ENCODE measurements around the gene GPATCH1. TPM values are rescaled to one million over a fixed set of nuclear protein-coding genes. Genes with fewer than 3 reads are reported as not detected.
"Not testable (repeated sequence)": the region's sequence is repeated elsewhere in the genome, so short reads cannot be mapped to it uniquely, and the experiment has no call there.

The GPATCH1 gene
- total RNA-seq, 1 donor from 2014 or later = 4.4 TPM

- intact Hi-C loops (cut with DNase I) = no loop called here
- no peaks in the 10 kb centered on the region for H3K36me3 ChIP-seq
- H3K27ac ChIP-seq = no peak overlapping the region
- H3K4me1 ChIP-seq = no peaks in the 10 kb centered on the region
- no peaks in the 10 kb centered on the region for H3K27me3 ChIP-seq
- no peak overlapping the region for H3K4me3 ChIP-seq
- DNase-seq (ENCODE audit: low spot score in 2 of 2) = no peak
- TF ChIP-seq CTCF (IDR thresholded peaks at IDR 0.05) = no peak
- no peaks in the 10 kb centered on the region for H3K9me3 ChIP-seq
Measured at GRCh38 chr19:33159149-33159548, 78.2 kb downstream of the GPATCH1 start.

GRCh38 chr19:33159893-33160292 is 78.9 kb downstream of the GPATCH1 start:
- no peak for TF ChIP-seq CTCF (IDR thresholded peaks at IDR 0.05)
- intact Hi-C loops (cut with DNase I) = no loop called here
- Histone ChIP-seq H3K4me1 (no peaks in the 10 kb centered on the region), H3K27ac (no peak overlapping the region), H3K9me3 (no peaks in the 10 kb centered on the region), H3K4me3 (no peak overlapping the region), H3K27me3 (no peaks in the 10 kb centered on the region), H3K36me3 (no peaks in the 10 kb centered on the region)
- no peak for DNase-seq (ENCODE audit: low spot score in 2 of 2)

- Histone ChIP-seq H3K4me1 (no peaks in the 10 kb centered on the region), H3K27me3 (no peaks in the 10 kb centered on the region), H3K4me3 (no peak overlapping the region), H3K9me3 (no peaks in the 10 kb centered on the region), H3K36me3 (no peaks in the 10 kb centered on the region), H3K27ac (no peak overlapping the region)
- DNase-seq (ENCODE audit: low spot score in 2 of 2) = no peak
- intact Hi-C loops (cut with DNase I) = no loop called here
- no peak for TF ChIP-seq CTCF (IDR thresholded peaks at IDR 0.05)
Measured at GRCh38 chr19:33161201-33161600, 80.2 kb downstream of the GPATCH1 start.

GRCh38 chr19:33163481-33163880 is 82.5 kb downstream of the GPATCH1 start:
- Histone ChIP-seq H3K27ac (no peak overlapping the region), H3K4me1 (no peaks in the 10 kb centered on the region), H3K9me3 (no peaks in the 10 kb centered on the region), H3K36me3 (no peaks in the 10 kb centered on the region), H3K4me3 (no peak overlapping the region), H3K27me3 (no peaks in the 10 kb centered on the region)
- intact Hi-C loops (cut with DNase I) = no loop called here
- TF ChIP-seq CTCF (IDR thresholded peaks at IDR 0.05) = no peak
- no peak for DNase-seq (ENCODE audit: low spot score in 2 of 2)

GRCh38 chr19:33166037-33166436 is 85.1 kb downstream of the GPATCH1 start:
- not testable (repeated sequence) for DNase-seq (ENCODE audit: low spot score in 2 of 2)

GRCh38 chr19:33167438-33167837 is 86.5 kb downstream of the GPATCH1 start:
- Histone ChIP-seq H3K4me1 (no peaks in the 10 kb centered on the region), H3K9me3 (no peaks in the 10 kb centered on the region), H3K36me3 (no peaks in the 10 kb centered on the region), H3K4me3 (no peak overlapping the region), H3K27me3 (no peaks in the 10 kb centered on the region), H3K27ac (no peak overlapping the region)
- intact Hi-C loops (cut with DNase I) = no loop called here
- DNase-seq (ENCODE audit: low spot score in 2 of 2) = no peak
- no peak for TF ChIP-seq CTCF (IDR thresholded peaks at IDR 0.05)

More at GRCh38 chr19:33166037-33166436, 85.1 kb downstream of the GPATCH1 start:
- H3K4me3 ChIP-seq; H3K27ac ChIP-seq; H3K27me3 ChIP-seq; intact Hi-C loops (cut with DNase I); H3K9me3 ChIP-seq; H3K4me1 ChIP-seq; H3K36me3 ChIP-seq: not testable (repeated sequence)
